ENCODE results near the gene GUCY1A2.

The GUCY1A2 gene

DNA sequence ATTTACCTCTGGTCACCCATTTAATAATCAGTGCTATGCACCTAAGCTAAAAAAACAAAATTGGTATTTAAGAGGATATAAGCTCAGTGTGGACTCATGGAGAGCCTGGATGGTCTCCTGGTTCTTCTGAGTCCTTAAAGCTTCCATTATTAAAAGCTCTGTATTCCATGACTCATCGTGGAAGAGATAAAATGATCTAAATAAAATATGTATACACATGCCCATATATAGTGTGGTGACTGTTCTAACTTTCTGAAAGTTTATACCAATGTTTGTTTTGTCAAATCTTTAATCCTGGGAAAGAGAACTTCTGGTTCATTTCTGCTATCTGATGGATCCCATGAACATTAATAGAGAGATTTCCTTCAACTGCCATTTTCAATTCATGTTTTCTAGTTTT lies 375.9 kb downstream of the GUCY1A2 start:
- DNase-seq (ENCODE audit: low read depth): peak; percentile 74

DNA sequence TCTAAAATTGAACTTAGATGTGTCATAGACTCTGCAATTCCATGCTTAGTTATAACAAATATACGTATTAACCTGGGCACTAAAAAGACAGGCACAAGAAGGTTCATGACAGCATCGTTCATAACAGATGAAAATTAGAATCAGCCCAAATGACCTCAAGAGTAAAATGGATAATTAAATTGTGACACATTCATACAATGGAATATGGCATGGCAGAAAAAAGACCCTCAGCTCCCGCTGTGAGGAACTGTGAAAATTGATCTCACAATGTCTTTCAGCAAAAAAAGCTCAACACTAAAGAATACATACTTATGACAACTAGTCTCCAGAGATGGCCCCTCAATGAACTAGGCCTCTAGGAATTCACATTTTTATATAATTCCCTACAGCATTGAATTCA lies 386.0 kb downstream of the GUCY1A2 start:
- DNase-seq (ENCODE audit: low read depth): no peak

DNA sequence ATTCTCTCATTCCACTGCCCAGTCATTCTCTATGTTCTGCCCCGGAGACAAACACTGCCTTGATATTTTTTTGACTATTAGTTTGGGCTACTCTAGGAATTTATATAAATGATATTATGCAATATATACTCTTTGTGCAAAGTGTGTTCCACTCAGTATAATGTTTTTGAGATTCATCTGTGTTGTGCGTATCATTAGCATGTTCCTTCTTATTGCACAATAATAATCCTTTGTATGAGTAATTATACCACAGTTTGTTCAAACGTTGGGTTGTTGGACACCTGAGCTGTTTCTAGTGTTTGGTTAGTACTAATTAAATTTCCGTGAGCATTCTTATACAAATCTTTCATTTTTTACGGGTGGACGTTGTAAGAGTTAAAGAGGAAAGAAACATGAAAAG lies 390.6 kb downstream of the GUCY1A2 start:
- no peak for DNase-seq (ENCODE audit: low read depth)

DNA sequence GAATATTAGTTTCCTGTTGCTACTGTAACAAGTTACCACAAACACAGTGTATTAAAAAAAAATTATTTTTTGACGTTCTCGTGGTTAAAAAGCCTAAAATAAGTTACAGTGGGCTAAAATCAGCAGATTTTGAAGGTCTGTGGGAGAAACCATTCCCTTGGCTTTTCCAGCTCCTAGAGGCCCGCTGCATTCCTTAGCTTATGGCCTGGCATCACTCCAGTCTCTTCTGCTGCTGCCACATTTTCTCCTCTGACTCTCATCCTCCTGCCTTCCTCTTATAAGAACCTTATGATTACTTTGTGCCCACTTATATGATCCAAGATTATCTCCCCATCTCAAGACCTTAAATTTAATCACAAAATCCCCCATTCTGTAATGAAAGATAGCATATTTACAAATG lies 392.7 kb downstream of the GUCY1A2 start:
- DNase-seq (ENCODE audit: low read depth): no peak

DNA sequence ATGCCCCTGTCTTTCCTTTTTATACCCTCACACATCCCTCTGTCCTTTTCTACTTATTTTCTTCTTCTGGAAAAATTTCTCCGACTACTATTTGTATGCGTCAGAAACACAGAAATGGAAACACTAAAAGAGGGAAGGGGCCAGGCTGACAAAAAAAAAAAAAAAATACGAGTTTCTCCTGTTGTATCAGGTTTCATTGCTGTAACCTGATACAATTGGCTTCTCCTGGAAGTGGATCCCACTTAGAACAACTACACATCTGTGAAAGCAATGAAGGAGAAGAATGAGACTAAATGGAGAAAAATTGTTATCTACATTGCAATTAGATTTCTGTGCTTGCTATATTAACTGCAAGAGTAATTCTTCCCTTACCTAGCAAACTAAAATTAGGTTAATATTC lies 393.9 kb downstream of the GUCY1A2 start:
- DNase-seq (ENCODE audit: low read depth): no peak
